GM12875 (cell line): ENCODE data around the gene LLGL2.
"Not testable (repeated sequence)": the region's sequence is repeated elsewhere in the genome, so short reads cannot be mapped to it uniquely, and the experiment has no call there.

Experiments used
- H3K4me3 ChIP-seq: one replicate; pipeline ENCODE4 v1.5.1; 2011; ENCODE audit warnings: low read depth, low read length, control low read depth
- CTCF ChIP-seq: IDR thresholded peaks from 2 replicates; pipeline ENCODE4 v1.5.1; 2011; ENCODE audit warnings: low read depth, mild to moderate bottlenecking, control low read depth, inconsistent platforms, low read length, moderate library complexity, borderline replicate concordance; ENCODE audit not compliant: insufficient read depth

Gene LLGL2

GRCh38 chr17:75524970-75525805, at the start of gene LLGL2:
TSS of gene LLGL2 (plus strand) at chr17:75525697. CDS start at chr17:75543427, 17,730 bp downstream.
- peak; percentile 53 for TF ChIP-seq CTCF
- peak within 1 kb of the TSS; percentile 40 for H3K4me3 ChIP-seq

- H3K4me3 ChIP-seq, result no peak overlapping the region
- TF ChIP-seq CTCF, result no peak
These were observed 49.6 kb upstream of the LLGL2 start for GRCh38 chr17:75475851-75476250.

- TF ChIP-seq CTCF, result no peak
- H3K4me3 ChIP-seq, result no peak overlapping the region
These were observed 49.2 kb upstream of the LLGL2 start for GRCh38 chr17:75476271-75476671.

- TF ChIP-seq CTCF, result no peak
- H3K4me3 ChIP-seq, result no peak overlapping the region
These were observed 48.6 kb upstream of the LLGL2 start for GRCh38 chr17:75476752-75477489.

- not testable (repeated sequence) for H3K4me3 ChIP-seq
These were observed 48.0 kb upstream of the LLGL2 start for GRCh38 chr17:75477490-75477862.

- no peak overlapping the region for H3K4me3 ChIP-seq
- no peak for TF ChIP-seq CTCF
These were observed 47.0 kb upstream of the LLGL2 start for GRCh38 chr17:75478508-75478907.

- TF ChIP-seq CTCF, result no peak
- no peak overlapping the region for H3K4me3 ChIP-seq
These were observed 45.2 kb upstream of the LLGL2 start for GRCh38 chr17:75480281-75480680.
